Ishikawa (cell line): ENCODE results near the gene VEPH1.

ENCODE experiments used
- CEBPB ChIP-seq: IDR thresholded peaks from 2 replicates; pipeline ENCODE4 v1.6.1; 2012
- CREB1 ChIP-seq: IDR thresholded peaks from 2 replicates; pipeline ENCODE4 v1.6.1; 2012; ENCODE audit warnings: low read depth
- EGR1 ChIP-seq: IDR thresholded peaks from 2 replicates; pipeline ENCODE4 v1.6.1; 2012
- EP300 ChIP-seq: IDR thresholded peaks from 2 replicates; pipeline ENCODE4 v1.6.1; 2012; ENCODE audit warnings: borderline replicate concordance
- FOXM1 ChIP-seq: IDR thresholded peaks from 2 replicates; pipeline ENCODE4 v1.6.1; 2012; ENCODE audit warnings: low read depth, borderline replicate concordance
- NFIC ChIP-seq: IDR thresholded peaks from 2 replicates; pipeline ENCODE4 v1.6.1; 2012
- RAD21 ChIP-seq: IDR thresholded peaks from 2 replicates; pipeline ENCODE4 v1.6.1; 2012; ENCODE audit warnings: low read depth
- TAF1 ChIP-seq: IDR thresholded peaks from 2 replicates; pipeline ENCODE4 v1.6.1; 2012; ENCODE audit warnings: low read depth, mild to moderate bottlenecking
- TCF12 ChIP-seq: IDR thresholded peaks from 2 replicates; pipeline ENCODE4 v1.6.1; 2012; ENCODE audit warnings: low read depth
- TEAD4 ChIP-seq: IDR thresholded peaks from 2 replicates; pipeline ENCODE4 v1.6.1; 2012
- YY1 ChIP-seq: IDR thresholded peaks from 2 replicates; pipeline ENCODE4 v1.6.1; 2012; ENCODE audit warnings: low read depth
- ZBTB7A ChIP-seq: IDR thresholded peaks from 2 replicates; pipeline ENCODE4 v1.6.1; 2012; ENCODE audit warnings: low read depth
- TF ChIP-seq, protein P1 (sequence below): IDR thresholded peaks from 2 replicates; pipeline ENCODE4 v1.6.1; 2012; ENCODE audit warnings: low read depth, mild to moderate bottlenecking
- TF ChIP-seq, protein P2 (sequence below): IDR thresholded peaks from 2 replicates; pipeline ENCODE4 v1.6.1; 2012
- TF ChIP-seq, protein P3 (sequence below): IDR thresholded peaks from 2 replicates; pipeline ENCODE4 v1.6.1; 2012

Gene VEPH1

GRCh38 chr3:157423337-157423736, 79.9 kb downstream of the VEPH1 start:
- no peak for TF ChIP-seq CREB1
- no peak for TF ChIP-seq NFIC
- no peak for TF ChIP-seq ZBTB7A

DNA sequence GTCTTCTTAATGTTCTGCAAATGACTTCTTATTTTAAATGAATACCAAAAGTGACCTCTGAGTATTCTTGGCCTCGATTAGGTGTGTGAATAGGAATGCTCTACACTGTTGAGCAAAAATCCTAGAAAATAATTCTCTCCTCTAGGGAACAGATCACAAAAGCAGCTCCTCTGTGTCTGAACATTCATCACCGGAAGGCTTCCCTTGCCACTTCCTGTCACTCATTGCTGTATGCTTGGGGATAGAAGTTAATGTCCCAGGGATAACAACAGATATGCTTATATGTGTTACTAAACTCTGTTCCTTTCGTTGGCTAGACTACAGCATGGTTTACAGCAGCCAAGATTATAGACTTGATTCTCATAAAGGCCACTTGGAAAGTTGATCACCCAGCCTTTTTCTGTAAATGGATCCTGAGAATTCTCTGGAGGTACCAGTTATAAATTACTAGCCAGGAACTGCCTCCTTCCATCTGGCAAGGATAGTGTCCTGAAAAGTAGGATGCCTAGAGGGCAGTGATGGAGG, 82.5 kb downstream of the VEPH1 start:
- TF ChIP-seq YY1 = no peak
- TF ChIP-seq EP300 = no peak
- TF ChIP-seq, protein P1, sequence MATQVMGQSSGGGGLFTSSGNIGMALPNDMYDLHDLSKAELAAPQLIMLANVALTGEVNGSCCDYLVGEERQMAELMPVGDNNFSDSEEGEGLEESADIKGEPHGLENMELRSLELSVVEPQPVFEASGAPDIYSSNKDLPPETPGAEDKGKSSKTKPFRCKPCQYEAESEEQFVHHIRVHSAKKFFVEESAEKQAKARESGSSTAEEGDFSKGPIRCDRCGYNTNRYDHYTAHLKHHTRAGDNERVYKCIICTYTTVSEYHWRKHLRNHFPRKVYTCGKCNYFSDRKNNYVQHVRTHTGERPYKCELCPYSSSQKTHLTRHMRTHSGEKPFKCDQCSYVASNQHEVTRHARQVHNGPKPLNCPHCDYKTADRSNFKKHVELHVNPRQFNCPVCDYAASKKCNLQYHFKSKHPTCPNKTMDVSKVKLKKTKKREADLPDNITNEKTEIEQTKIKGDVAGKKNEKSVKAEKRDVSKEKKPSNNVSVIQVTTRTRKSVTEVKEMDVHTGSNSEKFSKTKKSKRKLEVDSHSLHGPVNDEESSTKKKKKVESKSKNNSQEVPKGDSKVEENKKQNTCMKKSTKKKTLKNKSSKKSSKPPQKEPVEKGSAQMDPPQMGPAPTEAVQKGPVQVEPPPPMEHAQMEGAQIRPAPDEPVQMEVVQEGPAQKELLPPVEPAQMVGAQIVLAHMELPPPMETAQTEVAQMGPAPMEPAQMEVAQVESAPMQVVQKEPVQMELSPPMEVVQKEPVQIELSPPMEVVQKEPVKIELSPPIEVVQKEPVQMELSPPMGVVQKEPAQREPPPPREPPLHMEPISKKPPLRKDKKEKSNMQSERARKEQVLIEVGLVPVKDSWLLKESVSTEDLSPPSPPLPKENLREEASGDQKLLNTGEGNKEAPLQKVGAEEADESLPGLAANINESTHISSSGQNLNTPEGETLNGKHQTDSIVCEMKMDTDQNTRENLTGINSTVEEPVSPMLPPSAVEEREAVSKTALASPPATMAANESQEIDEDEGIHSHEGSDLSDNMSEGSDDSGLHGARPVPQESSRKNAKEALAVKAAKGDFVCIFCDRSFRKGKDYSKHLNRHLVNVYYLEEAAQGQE = no peak
- no peak for TF ChIP-seq CREB1
- TF ChIP-seq NFIC = no peak
- TF ChIP-seq ZBTB7A = no peak
- TF ChIP-seq TCF12 = no peak
- no peak for TF ChIP-seq TEAD4
- TF ChIP-seq, protein P2, sequence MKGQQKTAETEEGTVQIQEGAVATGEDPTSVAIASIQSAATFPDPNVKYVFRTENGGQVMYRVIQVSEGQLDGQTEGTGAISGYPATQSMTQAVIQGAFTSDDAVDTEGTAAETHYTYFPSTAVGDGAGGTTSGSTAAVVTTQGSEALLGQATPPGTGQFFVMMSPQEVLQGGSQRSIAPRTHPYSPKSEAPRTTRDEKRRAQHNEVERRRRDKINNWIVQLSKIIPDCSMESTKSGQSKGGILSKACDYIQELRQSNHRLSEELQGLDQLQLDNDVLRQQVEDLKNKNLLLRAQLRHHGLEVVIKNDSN = no peak
- no peak for TF ChIP-seq TAF1
- TF ChIP-seq FOXM1 = no peak
- TF ChIP-seq, protein P3, sequence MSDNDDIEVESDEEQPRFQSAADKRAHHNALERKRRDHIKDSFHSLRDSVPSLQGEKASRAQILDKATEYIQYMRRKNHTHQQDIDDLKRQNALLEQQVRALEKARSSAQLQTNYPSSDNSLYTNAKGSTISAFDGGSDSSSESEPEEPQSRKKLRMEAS = no peak
- no peak for TF ChIP-seq CEBPB
- TF ChIP-seq EGR1 = no peak
- TF ChIP-seq RAD21 = no peak

DNA sequence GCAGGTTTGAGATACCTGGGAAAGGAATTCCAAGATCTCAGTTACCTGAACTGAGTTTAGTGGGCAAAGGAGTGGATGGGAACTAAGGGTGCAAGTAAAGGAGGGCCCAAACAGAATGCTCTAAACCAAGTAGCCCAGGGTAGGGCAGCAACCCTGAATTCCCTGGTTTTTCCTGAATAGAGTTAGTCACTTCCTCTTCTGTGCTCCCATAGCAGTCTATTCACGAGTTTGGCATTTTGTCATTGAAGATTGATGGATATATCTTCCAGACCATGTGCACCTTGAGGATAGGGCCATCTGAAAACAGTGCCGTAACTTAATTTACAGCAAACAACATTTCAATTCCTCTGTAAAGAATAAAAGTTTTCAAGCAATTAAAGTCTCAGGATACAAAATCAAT, 85.1 kb downstream of the VEPH1 start:
- TF ChIP-seq FOXM1 = no peak
- TF ChIP-seq CREB1 = no peak
- no peak for TF ChIP-seq TCF12
- TF ChIP-seq TEAD4 = no peak
- no peak for TF ChIP-seq NFIC
- no peak for TF ChIP-seq CEBPB
- TF ChIP-seq, protein P3 = no peak

- TF ChIP-seq, protein P3 = no peak
- no peak for TF ChIP-seq CREB1
- no peak for TF ChIP-seq TEAD4
- no peak for TF ChIP-seq TAF1
- no peak for TF ChIP-seq TCF12
- TF ChIP-seq, protein P1 = no peak
- TF ChIP-seq RAD21 = no peak
- TF ChIP-seq ZBTB7A = no peak
- no peak for TF ChIP-seq FOXM1
- no peak for TF ChIP-seq CEBPB
- no peak for TF ChIP-seq EGR1
These were observed 86.0 kb downstream of the VEPH1 start for GRCh38 chr3:157417247-157417646.

DNA sequence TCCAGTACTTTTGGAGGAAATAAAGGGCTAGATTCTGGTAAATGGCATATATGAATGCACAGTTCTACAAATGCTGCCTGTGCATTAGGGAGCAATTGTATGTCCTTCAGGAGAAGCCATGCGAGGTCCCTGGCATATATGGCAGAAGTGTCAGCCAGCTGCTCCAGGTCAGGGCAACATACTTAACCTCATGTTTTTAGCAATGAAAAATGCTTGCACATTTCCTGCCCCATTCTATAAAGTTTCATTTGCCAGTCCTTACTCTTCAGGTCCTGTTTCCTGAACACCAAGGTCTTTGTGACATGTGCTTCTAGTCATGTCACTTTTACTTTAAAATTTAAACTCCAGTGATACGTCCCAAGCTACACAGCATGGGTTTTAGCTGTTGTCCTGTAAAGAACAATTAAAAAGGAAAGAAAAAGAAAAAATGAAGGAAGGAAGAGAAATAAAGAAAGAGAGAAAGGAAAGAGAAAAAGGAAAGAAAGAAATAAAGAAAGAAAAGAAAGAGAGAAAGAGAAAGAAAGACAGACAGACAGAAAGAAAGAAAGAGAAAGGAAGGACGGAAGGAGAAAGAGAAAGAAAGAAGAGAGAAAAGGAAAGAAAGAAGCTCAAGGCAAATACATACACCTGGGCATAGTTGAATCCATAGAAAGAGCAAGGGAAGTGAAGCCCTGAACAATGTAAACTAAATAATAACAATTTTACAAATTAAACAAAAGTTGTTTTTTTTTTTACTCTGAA, 86.7 kb downstream of the VEPH1 start:
- no peak for TF ChIP-seq CREB1
- no peak for TF ChIP-seq NFIC
- no peak for TF ChIP-seq YY1
- TF ChIP-seq TAF1 = no peak
- TF ChIP-seq, protein P1 = no peak
- no peak for TF ChIP-seq EP300
- TF ChIP-seq FOXM1 = no peak
- TF ChIP-seq TEAD4 = no peak
- TF ChIP-seq, protein P3 = no peak
- no peak for TF ChIP-seq EGR1
- no peak for TF ChIP-seq ZBTB7A
- no peak for TF ChIP-seq RAD21
- TF ChIP-seq, protein P2 = no peak
- TF ChIP-seq CEBPB = no peak
